Nephron progenitor cell (in vitro differentiated cells): ENCODE results near the gene SLC20A1.

ENCODE experiments used
- DNase-seq: peaks from one replicate; pipeline ENCODE4 v3.0.0; 2021
- H3K27ac Mint-ChIP-seq: 2 replicates; pipeline ENCODE4 v1.8.0; 2021; ENCODE audit warnings: mild to moderate bottlenecking, moderate library complexity, mixed read lengths
- H3K27me3 Mint-ChIP-seq: 2 replicates; pipeline ENCODE4 v1.8.0; 2021; ENCODE audit warnings: mild to moderate bottlenecking, low read depth, mixed read lengths; ENCODE audit not compliant: poor library complexity
- H3K36me3 Mint-ChIP-seq: 2 replicates; pipeline ENCODE4 v1.8.0; 2021; ENCODE audit warnings: low read depth, mixed read lengths
- H3K4me1 Mint-ChIP-seq: 2 replicates; pipeline ENCODE4 v1.8.0; 2021; ENCODE audit warnings: mixed read lengths
- H3K4me3 Mint-ChIP-seq: 2 replicates; pipeline ENCODE4 v1.8.0; 2021; ENCODE audit warnings: mild to moderate bottlenecking, moderate library complexity, mixed read lengths
- H3K9me3 Mint-ChIP-seq: 2 replicates; pipeline ENCODE4 v1.8.0; 2021; ENCODE audit warnings: mild to moderate bottlenecking, moderate library complexity, mixed read lengths
- TF ChIP-seq, protein P1 (sequence below): fragments of 200-600 bp; sonication (generic); IDR thresholded peaks from 2 replicates; pipeline ENCODE4 v1.5.0; 2021; ENCODE audit warnings: antibody characterized with exemption

Gene SLC20A1

DNA sequence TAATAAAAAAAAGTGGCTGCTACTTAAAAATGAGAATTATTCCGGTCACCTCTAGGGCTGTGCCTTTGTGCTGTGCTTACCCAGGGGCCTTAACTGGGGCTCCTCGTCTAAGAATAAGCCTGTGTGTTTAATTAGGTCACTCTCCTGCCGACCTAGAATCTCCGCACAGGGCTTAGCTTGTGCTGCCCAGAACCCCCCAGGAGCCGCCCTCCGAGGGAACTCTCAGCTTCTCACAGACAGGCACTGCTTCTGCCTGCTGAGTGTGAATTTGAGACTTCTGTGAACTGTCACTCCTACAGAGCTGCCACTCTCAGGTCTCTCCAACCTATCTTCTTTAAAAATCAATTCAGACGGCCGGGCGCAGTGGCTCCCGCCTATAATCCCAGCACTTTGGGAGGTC, 63.2 kb downstream of the SLC20A1 start:
- Mint-ChIP-seq H3K4me1 (peaks cover 13% of the 10 kb centered on the region), H3K36me3 (no peaks in the 10 kb centered on the region), H3K27me3 (peaks cover 20% of the 10 kb centered on the region), H3K27ac (no peak overlapping the region), H3K9me3 (no peaks in the 10 kb centered on the region), H3K4me3 (no peak overlapping the region)
- DNase-seq, result no peak
- TF ChIP-seq, protein P1, sequence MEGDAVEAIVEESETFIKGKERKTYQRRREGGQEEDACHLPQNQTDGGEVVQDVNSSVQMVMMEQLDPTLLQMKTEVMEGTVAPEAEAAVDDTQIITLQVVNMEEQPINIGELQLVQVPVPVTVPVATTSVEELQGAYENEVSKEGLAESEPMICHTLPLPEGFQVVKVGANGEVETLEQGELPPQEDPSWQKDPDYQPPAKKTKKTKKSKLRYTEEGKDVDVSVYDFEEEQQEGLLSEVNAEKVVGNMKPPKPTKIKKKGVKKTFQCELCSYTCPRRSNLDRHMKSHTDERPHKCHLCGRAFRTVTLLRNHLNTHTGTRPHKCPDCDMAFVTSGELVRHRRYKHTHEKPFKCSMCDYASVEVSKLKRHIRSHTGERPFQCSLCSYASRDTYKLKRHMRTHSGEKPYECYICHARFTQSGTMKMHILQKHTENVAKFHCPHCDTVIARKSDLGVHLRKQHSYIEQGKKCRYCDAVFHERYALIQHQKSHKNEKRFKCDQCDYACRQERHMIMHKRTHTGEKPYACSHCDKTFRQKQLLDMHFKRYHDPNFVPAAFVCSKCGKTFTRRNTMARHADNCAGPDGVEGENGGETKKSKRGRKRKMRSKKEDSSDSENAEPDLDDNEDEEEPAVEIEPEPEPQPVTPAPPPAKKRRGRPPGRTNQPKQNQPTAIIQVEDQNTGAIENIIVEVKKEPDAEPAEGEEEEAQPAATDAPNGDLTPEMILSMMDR, result no peak

DNA sequence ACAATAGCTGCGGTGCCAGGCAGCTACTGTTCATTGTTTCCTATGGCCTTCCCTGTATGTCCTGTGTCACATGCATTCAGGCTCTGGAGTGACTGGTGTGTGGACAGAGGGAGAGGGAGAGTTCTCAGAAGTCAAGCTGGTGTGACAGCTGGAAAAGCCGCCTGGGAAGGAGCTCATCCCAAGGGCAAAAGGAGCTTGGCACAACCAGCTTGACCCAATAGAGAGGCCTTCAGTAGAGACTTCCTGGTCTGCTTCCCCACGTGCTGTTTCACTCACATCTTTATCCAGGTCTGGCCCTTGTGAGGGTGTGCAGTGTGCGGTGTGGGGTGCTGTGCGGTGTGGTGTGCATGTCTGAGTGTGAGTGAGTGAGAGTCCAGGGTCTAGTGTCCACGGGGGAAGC, 64.0 kb downstream of the SLC20A1 start:
- Mint-ChIP-seq H3K4me3 (no peak overlapping the region), H3K9me3 (no peaks in the 10 kb centered on the region), H3K36me3 (no peaks in the 10 kb centered on the region), H3K27me3 (peaks cover 20% of the 10 kb centered on the region), H3K4me1 (peaks cover 13% of the 10 kb centered on the region), H3K27ac (no peak overlapping the region)
- TF ChIP-seq, protein P1, result no peak
- no peak for DNase-seq

GRCh38 chr2:112710956-112711750, 65.4 kb downstream of the SLC20A1 start:
- Mint-ChIP-seq H3K4me1 (peaks cover 13% of the 10 kb centered on the region), H3K4me3 (no peak overlapping the region), H3K27me3 (peaks cover 17% of the 10 kb centered on the region), H3K27ac (no peak overlapping the region), H3K9me3 (no peaks in the 10 kb centered on the region), H3K36me3 (no peaks in the 10 kb centered on the region)
- TF ChIP-seq, protein P1, result no peak
- no peak for DNase-seq

DNA sequence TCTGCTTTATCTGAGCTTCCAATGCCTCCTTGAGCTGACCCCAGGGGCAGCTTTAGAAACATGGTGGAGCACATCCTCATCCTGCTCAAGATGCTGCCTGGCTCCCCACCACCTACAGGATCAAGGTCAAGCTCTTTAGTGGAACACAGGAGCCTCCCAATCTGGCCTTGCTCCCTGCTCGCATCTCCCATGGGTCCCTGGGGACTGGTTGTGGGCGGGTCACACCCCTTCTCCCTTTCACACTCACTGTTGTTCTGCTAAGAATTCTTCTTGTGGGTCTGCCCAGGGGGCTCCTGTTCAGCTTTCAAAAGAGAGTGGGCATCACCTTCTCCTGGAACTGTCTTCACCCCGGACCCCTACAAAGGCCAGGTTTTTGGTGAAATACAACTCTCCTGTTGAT, 66.7 kb downstream of the SLC20A1 start:
- Mint-ChIP-seq H3K36me3 (no peaks in the 10 kb centered on the region), H3K27me3 (peaks cover 18% of the 10 kb centered on the region), H3K4me1 (peaks cover 13% of the 10 kb centered on the region), H3K4me3 (no peak overlapping the region), H3K27ac (no peak overlapping the region), H3K9me3 (peaks cover 3% of the 10 kb centered on the region)
- DNase-seq, result no peak
- TF ChIP-seq, protein P1, result no peak

DNA sequence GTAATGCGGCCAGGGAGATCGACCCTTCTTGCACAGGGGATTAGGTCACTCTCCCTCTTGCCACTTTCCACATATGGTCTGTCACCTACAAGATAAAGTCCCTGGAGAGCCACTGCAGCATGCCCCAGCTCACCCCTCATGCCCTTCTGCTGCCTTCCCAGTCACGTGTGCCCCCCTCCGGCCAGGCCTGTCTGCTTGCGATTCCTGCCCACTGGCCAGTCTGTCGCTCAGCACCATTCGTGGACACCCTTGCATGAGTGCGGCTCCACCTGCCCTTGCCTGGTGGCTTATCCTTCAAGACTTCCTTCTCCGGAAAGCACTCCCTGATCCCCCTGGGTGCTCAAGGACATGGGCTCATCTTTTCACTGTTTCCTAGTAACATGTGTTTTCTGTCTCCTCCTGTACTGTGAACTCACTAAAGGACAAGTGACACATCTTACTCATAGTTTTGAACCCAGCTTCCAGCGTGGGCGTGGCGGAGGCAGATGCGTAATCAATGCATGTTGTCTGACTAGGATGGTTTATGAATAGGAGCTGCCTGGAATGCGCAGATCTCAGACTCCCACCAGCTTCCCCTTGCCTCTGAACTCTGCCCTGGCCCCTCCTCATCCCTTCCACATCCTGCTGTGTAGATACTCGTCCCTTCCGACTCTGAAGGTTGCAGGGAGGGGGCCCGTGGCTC, 67.3 kb downstream of the SLC20A1 start:
- peaks cover 5% of the 10 kb centered on the region for H3K9me3 Mint-ChIP-seq
- no peak overlapping the region for H3K4me3 Mint-ChIP-seq
- no peak for DNase-seq
- peaks cover 21% of the 10 kb centered on the region for H3K27me3 Mint-ChIP-seq
- peaks cover 13% of the 10 kb centered on the region for H3K4me1 Mint-ChIP-seq
- H3K27ac Mint-ChIP-seq, result no peak overlapping the region
- TF ChIP-seq, protein P1, result no peak
- no peaks in the 10 kb centered on the region for H3K36me3 Mint-ChIP-seq
